ENCODE data around the gene FGF18. TPM values are rescaled to one million over a fixed set of nuclear protein-coding genes. Genes with fewer than 3 reads are reported as not detected.

The FGF18 gene
- under 1 TPM in 1 of 2 experiments, not detected in 1; 0.12 TPM for total RNA-seq

DNA sequence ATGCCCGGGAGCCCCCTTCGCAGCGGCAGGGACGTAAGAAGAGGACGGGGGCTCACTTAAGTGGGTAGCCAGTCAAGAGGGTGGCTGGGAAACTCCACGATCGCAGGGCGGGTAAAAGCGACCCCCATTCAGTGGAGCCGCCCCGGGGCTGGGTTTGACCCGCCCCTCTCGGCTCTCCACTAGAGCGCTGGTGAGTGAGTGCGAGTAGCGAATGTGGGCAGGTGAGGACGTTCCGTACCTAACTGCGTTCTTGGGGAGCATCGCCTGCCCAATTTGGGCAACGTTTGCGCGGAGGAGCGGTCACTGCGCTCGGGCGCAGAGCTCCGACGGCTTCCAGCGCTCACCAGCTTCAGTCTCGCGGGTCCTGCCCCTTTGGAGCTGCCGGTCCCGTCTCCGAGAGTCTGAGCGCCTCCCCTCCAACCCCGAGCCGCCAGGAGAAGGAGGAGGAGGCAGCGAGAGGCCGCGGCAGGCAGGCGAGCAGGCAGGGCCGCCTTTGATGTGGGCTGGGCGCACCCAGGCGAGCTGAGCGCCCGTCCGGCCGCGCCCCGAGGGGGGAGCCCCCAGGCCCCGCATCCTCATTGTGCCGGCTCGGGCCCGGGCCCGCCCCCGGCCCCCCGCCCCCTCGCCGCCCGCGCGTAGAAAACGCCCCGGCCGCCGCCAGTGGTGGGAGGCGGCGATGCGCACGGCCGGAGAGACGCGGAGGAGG, at the start of gene FGF18:
Gene FGF18 (plus strand): TSS at position 666 of the 706 bp plus-strand sequence. CDS start 553 bp downstream, outside the sequence.

GRCh38 chr5:171387345-171387969, 32.0 kb upstream of the FGF18 start, which contains the start of gene NPM1:
Gene NPM1 (plus strand): TSS chr5:171387849. CDS start chr5:171387949, 100 bp downstream.

Small RNAs within 50 kb of the gene (microRNA-seq; reads per million reads assigned to microRNA genes)
- not detected for gene MIR3912 (ENCODE audit: borderline microRNAs expressed, borderline replicate concordance)

Other genes with a start within 250 kb of the FGF18 start
- not detected for gene TLX3, start 110.4 kb upstream of the FGF18 start, total RNA-seq
- 1,000 to 10,000 TPM; 1,137 to 1,201 TPM for gene NPM1, start 31.8 kb upstream of the FGF18 start, total RNA-seq